Measurements from ENCODE around the gene ZEB2.

ZEB2 gene

GRCh38 chr2:144451443-144451842, 68.5 kb downstream of the ZEB2 start:
- no peak for DNase-seq (ENCODE audit: low read depth)

- DNase-seq (ENCODE audit: low read depth): no peak
Observed at GRCh38 chr2:144449028-144449406, 70.9 kb downstream of the ZEB2 start.

GRCh38 chr2:144448389-144449027, 71.4 kb downstream of the ZEB2 start:
- no peak for DNase-seq (ENCODE audit: low read depth)

GRCh38 chr2:144447535-144447934, 72.4 kb downstream of the ZEB2 start:
- DNase-seq (ENCODE audit: low read depth): no peak

GRCh38 chr2:144446136-144446535, 73.8 kb downstream of the ZEB2 start:
- DNase-seq (ENCODE audit: low read depth): no peak

GRCh38 chr2:144445196-144445595, 74.7 kb downstream of the ZEB2 start:
- no peak for DNase-seq (ENCODE audit: low read depth)

GRCh38 chr2:144443837-144444817, 75.8 kb downstream of the ZEB2 start:
- DNase-seq (ENCODE audit: low read depth): no peak

- DNase-seq (ENCODE audit: low read depth): no peak
Observed at GRCh38 chr2:144441711-144442141, 78.2 kb downstream of the ZEB2 start.

- no peak for DNase-seq (ENCODE audit: low read depth)
Observed at GRCh38 chr2:144439993-144440392, 79.9 kb downstream of the ZEB2 start.

- no peak for DNase-seq (ENCODE audit: low read depth)
Observed at GRCh38 chr2:144438801-144439631, 80.9 kb downstream of the ZEB2 start.

- DNase-seq (ENCODE audit: low read depth): no peak
Observed at GRCh38 chr2:144437636-144438035, 82.3 kb downstream of the ZEB2 start.

GRCh38 chr2:144434425-144435222, 85.3 kb downstream of the ZEB2 start:
- DNase-seq (ENCODE audit: low read depth): no peak

GRCh38 chr2:144432921-144433320, 87.0 kb downstream of the ZEB2 start:
- DNase-seq (ENCODE audit: low read depth): no peak

GRCh38 chr2:144431998-144432397, 87.9 kb downstream of the ZEB2 start:
- no peak for DNase-seq (ENCODE audit: low read depth)

GRCh38 chr2:144431392-144431783, 88.5 kb downstream of the ZEB2 start:
- no peak for DNase-seq (ENCODE audit: low read depth)

GRCh38 chr2:144430722-144431391, 89.1 kb downstream of the ZEB2 start:
- DNase-seq (ENCODE audit: low read depth): no peak

GRCh38 chr2:144429396-144430112, 90.4 kb downstream of the ZEB2 start:
- DNase-seq (ENCODE audit: low read depth): no peak

GRCh38 chr2:144426981-144427479, 92.9 kb downstream of the ZEB2 start:
- DNase-seq (ENCODE audit: low read depth): no peak

GRCh38 chr2:144426355-144426754, 93.6 kb downstream of the ZEB2 start:
- no peak for DNase-seq (ENCODE audit: low read depth)
